ENCODE results near the gene KRT73. TPM values are rescaled to one million over a fixed set of nuclear protein-coding genes. Genes with fewer than 3 reads are reported as not detected.

Gene KRT73
- total and polyA plus RNA-seq, 2 of the 8 experiments (the other 6 are each of a cell fraction or from before 2014, with no cell fraction given) = not detected

DNA sequence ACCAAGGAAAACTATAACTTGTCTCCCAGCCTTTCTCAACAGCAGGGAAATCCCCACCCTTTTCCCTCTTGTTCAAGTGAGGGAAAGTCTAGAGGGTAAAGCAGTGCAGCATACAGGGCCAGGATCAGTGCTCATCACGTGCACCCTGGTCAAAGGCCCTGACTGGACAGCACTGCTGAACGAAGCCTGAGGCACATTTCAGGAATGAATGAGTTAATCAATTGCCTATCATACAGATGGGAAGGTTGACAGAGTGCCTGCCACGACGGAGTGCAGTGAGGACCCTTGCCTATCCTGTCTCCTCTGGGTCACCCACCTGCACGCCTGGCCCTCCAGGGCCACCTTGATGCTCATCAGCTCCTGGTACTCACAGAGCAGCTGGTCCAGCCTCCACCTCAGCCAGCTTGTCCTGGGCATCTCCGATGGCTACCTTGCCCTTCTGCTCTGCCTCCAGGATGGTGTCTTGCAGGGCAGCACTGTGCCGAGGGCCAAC, 11.7 kb upstream of the KRT73 start (continued):
- no peak for TF ChIP-seq SRF (IDR thresholded peaks at IDR 0.05; ENCODE audit: low read depth, low read length)
- no peak for TF ChIP-seq KDM5A (IDR thresholded peaks at IDR 0.05; ENCODE audit: low read length)
- no peak for TF ChIP-seq SAP30 (IDR thresholded peaks at IDR 0.05; ENCODE audit: insufficient read depth, insufficient replicate concordance, low read length)
- TF ChIP-seq KDM4A (IDR thresholded peaks at IDR 0.05; ENCODE audit: low read depth, low read length, severe bottlenecking) = no peak
- TF ChIP-seq BRCA1 (IDR thresholded peaks at IDR 0.05; ENCODE audit: low read depth, low read length) = no peak
- TF ChIP-seq CHD2 (IDR thresholded peaks at IDR 0.05; ENCODE audit: low read length) = no peak
- TF ChIP-seq FOSL1 (IDR thresholded peaks at IDR 0.05; ENCODE audit: insufficient read depth, low read depth, low read length) = no peak

Data from H1 (cell line).